ENCODE results near the gene OR4A15.

GRCh38 chr11:55367674-55368073 lies at the start of gene OR4A15:
- no peak for TF ChIP-seq EZH2 (IDR thresholded peaks at IDR 0.05; ENCODE audit: insufficient read depth, poor library complexity, severe bottlenecking)
- TF ChIP-seq EZH2phosphoT487 (IDR thresholded peaks at IDR 0.05; ENCODE audit: insufficient read depth, low read depth), result no peak

All from GM23248 (cell line).